Measurements from ENCODE around the gene TOGARAM2.
"Not testable (repeated sequence)": the region's sequence is repeated elsewhere in the genome, so short reads cannot be mapped to it uniquely, and the experiment has no call there.

Gene TOGARAM2

GRCh38 chr2:29075894-29076705, 95.0 kb downstream of the TOGARAM2 start:
- no peak for DNase-seq

GRCh38 chr2:29079887-29080286, 98.8 kb downstream of the TOGARAM2 start:
- DNase-seq: no peak

- no peak for DNase-seq
Observed at GRCh38 chr2:29080886-29081743, 100.0 kb downstream of the TOGARAM2 start.

- no peak for DNase-seq
Observed at GRCh38 chr2:29082804-29083495, 101.9 kb downstream of the TOGARAM2 start.

- DNase-seq: no peak
Observed at GRCh38 chr2:29084554-29084953, 103.5 kb downstream of the TOGARAM2 start.

GRCh38 chr2:29090311-29090710, 109.2 kb downstream of the TOGARAM2 start:
- DNase-seq: not testable (repeated sequence)

- no peak for DNase-seq
Observed at GRCh38 chr2:29096969-29097368, 115.9 kb downstream of the TOGARAM2 start.

- DNase-seq: no peak
Observed at GRCh38 chr2:29097569-29097968, 116.5 kb downstream of the TOGARAM2 start.

GRCh38 chr2:29100564-29100963, 119.5 kb downstream of the TOGARAM2 start:
- DNase-seq: no peak
